ENCODE data around the gene BCAS3.

Gene BCAS3

GRCh38 chr17:61368049-61368831, 690.6 kb downstream of the BCAS3 start:
- DNase-seq (ENCODE audit: low spot score), result no peak

GRCh38 chr17:61368832-61369450, 691.3 kb downstream of the BCAS3 start:
- DNase-seq (ENCODE audit: low spot score), result no peak

- no peak for DNase-seq (ENCODE audit: low spot score)
These were observed 692.1 kb downstream of the BCAS3 start for GRCh38 chr17:61369751-61370150.

DNA sequence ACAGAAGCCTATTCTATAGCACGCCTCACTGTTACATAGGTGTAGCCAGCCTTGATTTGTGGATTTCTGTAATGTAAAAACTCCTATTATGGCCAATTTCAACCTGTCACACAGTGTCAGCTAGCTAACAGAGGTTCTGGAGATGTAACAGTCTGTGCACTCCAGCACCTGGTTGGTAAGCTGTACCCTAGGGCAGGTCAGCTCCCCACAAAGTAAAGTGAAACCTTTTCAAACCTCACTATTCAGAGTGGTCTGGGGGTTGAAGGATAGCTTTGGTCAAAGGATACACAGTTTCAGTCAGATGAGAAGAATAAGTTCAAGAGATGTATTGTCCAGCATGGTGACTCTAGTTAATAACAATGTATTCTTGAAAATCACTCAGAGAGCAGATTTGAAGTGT, 693.5 kb downstream of the BCAS3 start:
- no peak for DNase-seq (ENCODE audit: low spot score)

DNA sequence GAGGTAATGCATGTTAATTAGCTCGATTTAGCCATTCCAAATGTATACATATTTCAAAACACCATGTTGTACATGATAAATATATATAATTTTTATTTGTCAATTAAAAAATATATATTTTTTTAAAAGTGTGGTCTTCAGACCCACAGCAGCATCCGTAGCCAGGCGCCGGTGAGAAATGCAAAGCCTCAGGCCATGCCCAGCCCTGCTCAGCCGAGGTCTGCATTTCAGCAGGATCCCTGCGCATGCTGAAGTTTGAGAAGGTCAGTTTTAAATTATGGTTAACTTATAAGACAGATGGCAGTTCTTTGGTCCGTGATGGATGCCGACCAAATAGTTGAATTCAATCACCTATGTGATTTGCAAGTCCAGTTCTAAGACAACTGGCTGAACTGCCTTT, 694.0 kb downstream of the BCAS3 start:
- no peak for DNase-seq (ENCODE audit: low spot score)

- no peak for DNase-seq (ENCODE audit: low spot score)
These were observed 694.8 kb downstream of the BCAS3 start for GRCh38 chr17:61372436-61372835.

DNA sequence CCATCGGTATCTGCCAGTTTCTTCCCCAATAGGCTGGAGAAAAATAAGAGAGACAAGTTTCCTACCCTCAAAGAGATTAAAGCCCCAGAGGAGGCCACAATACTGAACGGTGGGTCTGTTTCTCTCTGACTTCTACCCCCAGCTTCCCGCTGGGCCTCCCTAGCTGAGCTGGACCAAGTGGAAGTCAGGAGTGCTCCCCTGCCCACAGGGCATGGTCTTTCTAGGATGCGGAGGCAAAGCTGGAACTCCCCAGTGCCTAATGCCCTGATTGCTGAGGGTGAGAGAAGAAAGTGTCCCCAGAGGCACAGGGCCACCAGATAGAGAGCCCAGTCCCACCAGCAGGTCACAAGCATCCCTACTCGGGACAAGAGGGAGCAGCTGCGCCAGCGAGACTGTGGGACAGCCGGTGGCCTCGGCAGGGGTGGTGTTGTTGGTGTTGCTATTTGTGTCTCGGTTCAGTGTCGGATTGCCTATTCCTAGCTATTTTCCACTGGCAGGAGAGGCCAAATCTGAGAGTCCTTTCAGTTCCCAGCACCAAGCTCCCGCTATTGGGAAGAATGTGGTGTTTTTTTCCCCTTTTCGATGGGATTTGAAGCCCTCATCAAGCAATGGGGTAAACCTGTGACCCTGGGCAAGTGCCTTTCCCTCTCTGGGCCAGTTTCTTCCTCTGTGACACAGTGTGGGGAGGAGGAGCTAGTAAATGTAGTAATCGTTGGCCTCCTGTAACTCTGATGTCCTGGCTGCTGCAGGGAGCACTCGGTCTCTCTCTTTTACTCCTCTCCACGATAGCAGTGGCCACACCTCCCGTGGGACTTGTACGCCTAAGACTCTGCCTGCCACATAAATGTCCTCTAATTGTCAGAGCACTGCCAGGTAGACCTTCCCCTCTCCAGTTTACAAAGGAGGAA, 699.5 kb downstream of the BCAS3 start:
- no peak for DNase-seq (ENCODE audit: low spot score)

GRCh38 chr17:61378658-61379456, 701.2 kb downstream of the BCAS3 start:
- no peak for DNase-seq (ENCODE audit: low spot score)

DNA sequence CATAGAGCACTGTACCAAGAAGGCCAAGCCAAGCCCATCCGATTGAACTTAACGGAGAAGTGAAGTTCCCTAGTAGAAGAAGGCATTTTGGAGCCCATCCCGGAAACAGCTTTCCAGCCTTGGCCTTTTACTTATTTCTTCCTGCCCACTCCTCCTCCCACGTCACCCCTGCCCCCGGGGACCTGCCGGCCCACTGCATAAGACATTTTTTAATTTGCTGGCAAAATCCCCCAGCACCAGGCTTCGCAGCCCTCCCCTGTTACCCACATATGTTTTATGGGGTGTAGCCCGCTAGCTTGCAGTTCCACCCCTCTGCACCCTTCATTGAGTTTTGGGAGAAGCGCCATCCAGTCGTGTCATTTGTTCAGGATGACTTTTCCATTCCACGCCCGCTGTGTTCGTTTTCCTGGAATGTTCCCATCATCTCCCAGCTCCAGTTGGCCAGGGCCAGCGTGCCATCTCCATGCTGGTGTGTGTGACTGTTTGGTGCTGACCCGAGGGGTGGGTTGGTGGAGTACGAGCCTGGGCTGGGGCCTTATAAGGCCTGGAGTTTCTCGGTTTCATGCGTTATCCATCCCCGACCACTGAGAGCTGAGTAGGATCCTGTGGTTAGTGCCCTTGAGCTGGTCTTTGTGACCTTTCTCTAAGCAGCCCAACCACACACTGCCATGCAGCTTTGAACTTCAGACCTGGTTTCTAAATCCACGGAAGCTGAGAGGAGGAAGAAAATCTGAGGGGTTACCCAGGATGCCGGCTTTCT, 702.0 kb downstream of the BCAS3 start:
- no peak for DNase-seq (ENCODE audit: low spot score)

GRCh38 chr17:61380217-61380835, 702.7 kb downstream of the BCAS3 start:
- DNase-seq (ENCODE audit: low spot score), result no peak

GRCh38 chr17:61380836-61381525, 703.3 kb downstream of the BCAS3 start:
- no peak for DNase-seq (ENCODE audit: low spot score)

- DNase-seq (ENCODE audit: low spot score), result no peak
These were observed 703.9 kb downstream of the BCAS3 start for GRCh38 chr17:61381537-61381936.

DNA sequence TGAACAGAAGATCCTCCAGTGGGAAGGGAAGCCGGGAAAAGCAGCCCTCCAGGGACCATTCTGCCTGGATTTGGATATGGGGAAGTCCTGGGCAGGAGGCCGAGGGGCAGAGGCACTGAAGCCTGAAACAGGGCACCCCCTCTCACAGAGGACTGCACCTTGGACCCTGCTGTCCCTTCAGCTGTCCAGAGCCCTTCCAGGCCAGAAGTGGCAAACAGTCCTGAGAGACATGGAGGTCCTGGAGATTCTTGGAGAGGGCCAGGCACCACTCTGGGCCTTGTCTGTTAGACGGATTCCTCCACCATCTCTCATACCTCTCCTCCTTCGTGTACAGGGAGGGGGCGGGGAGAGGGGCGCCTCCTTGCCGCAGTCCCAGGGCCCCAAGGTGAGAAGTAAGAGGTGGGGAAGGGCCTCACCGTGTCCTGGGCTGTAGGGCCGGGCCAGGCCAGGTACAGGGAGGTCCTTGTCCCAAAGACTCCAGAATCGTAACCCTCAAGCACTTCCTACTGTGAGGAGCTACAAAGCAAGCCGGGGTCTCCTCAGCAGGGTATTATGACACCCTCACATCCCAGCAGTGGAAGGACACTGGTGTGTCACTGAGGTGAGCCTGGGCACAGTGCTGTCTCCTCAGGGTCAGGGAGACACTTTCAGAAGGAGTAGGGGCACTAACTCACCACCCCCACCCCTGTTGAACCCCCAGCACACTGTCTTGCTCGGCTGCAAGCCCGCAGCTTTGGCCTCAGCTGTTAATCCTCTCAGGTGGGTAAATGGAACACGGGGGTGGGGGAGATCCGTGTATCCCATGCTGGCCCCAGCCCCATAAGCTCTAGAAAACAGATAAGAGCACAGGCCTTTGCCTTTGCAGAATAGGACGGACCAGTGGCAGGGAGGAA, 705.4 kb downstream of the BCAS3 start:
- no peak for DNase-seq (ENCODE audit: low spot score)

GRCh38 chr17:61383689-61384201, 706.1 kb downstream of the BCAS3 start:
- DNase-seq (ENCODE audit: low spot score), result no peak

DNA sequence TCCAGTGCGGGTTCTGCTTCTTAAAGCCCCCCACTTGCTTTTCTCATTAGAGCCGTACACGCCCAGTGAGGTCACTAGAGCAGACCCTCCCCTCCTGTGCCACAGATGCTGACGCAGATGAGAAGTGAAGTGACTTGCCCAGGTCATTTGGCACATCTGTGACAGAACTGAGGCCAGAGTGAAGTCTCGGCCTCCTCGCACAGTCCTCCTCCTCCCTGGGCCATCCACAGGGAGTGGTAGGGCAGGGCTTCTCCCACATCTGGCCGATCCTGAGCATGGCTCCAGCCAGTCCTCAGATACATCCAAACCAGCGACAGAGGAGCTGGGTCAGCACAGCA, 706.7 kb downstream of the BCAS3 start:
- no peak for DNase-seq (ENCODE audit: low spot score)

DNA sequence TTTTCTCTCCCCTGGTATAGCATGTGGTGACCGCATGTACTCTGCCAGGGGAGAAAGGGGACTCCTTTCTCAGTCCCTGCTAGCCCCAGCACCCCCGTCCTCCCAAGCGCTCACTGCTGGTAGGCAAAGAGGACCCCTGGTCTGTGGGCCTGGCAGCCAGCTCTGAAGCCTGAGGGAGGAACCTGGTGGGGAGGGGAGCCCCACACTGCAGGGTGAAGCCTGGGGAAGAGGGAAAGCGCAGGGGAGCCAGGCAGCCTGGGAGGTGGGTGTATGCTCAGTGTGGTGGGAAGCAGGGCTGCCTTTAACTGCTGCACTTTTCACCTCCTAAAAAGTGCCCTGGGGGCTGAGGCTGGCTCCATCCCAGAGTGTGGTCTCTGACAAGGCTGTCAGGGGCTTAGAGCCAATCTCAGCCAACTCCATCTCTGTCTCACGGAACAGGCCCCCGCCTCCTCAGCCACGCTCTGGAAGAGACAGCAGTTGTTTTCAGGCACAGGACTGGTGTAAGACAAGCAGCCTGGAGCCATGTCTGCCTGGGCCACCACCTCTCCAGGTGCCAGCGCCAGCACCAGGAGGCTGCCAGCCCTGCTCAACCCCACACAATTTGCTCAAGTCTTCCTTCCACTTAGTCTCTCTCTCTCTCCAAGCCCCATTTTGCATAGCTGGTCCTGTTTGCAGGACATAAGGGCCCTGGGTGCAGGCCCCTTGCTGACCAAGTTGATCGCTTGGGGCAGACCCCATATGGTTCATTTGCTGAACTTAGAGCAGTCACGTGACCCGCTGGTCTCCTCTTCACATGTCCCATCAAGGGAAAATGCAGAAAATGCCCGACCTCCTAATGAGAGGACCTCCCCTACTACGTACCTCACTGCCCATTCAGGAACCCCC, 707.3 kb downstream of the BCAS3 start:
- DNase-seq (ENCODE audit: low spot score), result no peak

DNA sequence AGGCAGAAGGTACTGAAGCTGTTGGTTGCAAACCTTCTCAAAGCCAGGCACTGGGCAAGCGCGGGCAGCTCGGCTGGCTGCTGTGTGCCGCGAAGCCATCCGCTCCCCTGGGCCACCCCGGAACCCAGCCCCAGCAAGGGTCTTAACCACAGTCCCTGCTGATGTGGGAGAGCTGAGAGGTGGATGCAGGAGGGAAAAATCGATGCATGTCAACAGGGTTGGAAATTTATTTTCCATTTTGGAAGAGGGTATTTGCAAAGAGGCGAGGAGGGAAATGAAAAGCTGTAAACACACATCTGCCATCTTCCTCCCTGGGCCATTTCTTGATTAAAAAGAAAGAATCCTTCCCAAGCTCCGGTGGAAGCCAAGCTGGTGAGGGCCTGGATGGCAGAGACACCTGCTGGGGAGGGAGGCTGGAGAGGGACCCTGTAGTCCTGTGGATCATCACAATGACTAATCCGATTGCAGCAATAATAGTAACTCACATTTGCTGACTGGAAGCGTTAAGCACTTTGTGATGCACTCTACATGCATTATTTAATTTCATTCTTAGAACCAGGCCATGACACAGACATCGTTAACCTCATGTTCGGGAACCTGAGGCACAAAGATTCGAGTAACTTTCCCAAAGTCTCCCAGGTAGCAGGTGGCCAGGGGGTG, 708.1 kb downstream of the BCAS3 start:
- DNase-seq (ENCODE audit: low spot score), result no peak
